Astrocyte of the spinal cord (primary cell): ENCODE measurements around the gene EDAR.

Experiments
- DNase-seq: peaks from one replicate; pipeline ENCODE4 v3.0.0; 2011; ENCODE audit warnings: low read depth, low spot score
- H3K4me3 ChIP-seq: 2 replicates; pipeline ENCODE4 v1.5.1; 2011; ENCODE audit warnings: low read depth, mild to moderate bottlenecking, low read length, moderate library complexity
- in situ Hi-C: cut with HindIII; loops from 2 replicates; pipeline ENCODE4 v1.10.0; 2017; ENCODE audit warnings: low sequenced_read_pairs
- TF ChIP-seq, protein P1 (sequence below): IDR thresholded peaks from 2 replicates; pipeline ENCODE4 v1.5.1; 2012; ENCODE audit warnings: low read depth, mild to moderate bottlenecking, low read length, inconsistent platforms

EDAR gene

DNA sequence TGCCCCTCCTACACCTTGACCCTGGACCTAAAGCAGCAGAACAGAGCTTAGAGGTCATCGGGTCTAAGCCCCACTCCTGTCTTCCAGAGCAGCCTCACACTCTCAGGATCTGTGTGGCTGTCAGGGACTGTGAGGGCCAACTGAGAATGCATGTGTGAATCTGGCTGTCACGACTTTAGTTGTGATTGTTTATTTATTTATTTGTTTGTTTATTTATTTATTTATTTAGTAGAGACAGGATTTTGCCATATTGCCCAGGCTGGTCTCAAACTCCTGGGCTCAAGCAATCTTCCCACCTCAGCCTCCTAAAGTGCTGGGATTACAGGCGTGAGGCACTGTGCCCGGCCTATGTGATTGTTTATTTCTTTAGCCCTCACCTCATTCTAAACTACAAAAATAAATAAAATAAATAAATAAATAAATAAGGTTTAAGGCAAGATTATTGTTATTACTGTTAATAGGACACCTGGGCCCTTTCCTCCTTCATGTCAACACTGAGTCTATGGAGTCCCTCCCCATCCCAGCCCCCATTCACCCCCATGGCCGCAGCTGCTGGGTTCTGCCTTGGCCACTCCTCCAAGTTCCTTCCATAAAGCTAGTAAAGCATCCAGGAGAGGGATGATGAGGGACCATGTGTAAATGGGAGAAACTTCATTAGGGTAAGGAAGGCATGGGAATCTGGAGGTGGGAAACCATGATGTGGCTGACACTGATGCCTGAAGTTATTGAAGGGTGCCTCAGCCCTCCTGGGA is 39.9 kb upstream of the EDAR start:
- no peak for DNase-seq
- no peak overlapping the region for H3K4me3 ChIP-seq
- TF ChIP-seq, protein P1, sequence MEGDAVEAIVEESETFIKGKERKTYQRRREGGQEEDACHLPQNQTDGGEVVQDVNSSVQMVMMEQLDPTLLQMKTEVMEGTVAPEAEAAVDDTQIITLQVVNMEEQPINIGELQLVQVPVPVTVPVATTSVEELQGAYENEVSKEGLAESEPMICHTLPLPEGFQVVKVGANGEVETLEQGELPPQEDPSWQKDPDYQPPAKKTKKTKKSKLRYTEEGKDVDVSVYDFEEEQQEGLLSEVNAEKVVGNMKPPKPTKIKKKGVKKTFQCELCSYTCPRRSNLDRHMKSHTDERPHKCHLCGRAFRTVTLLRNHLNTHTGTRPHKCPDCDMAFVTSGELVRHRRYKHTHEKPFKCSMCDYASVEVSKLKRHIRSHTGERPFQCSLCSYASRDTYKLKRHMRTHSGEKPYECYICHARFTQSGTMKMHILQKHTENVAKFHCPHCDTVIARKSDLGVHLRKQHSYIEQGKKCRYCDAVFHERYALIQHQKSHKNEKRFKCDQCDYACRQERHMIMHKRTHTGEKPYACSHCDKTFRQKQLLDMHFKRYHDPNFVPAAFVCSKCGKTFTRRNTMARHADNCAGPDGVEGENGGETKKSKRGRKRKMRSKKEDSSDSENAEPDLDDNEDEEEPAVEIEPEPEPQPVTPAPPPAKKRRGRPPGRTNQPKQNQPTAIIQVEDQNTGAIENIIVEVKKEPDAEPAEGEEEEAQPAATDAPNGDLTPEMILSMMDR, result no peak
- in situ Hi-C loops, result no loop called here

- TF ChIP-seq, protein P1, result no peak
- in situ Hi-C loops, result no loop called here
- no peak for DNase-seq
- no peak overlapping the region for H3K4me3 ChIP-seq
Observed at GRCh38 chr2:109028277-109028676, 39.3 kb upstream of the EDAR start.

- in situ Hi-C loops, result no loop called here
- TF ChIP-seq, protein P1, result no peak
- DNase-seq, result no peak
- H3K4me3 ChIP-seq, result no peak overlapping the region
Observed at GRCh38 chr2:109027702-109028101, 38.7 kb upstream of the EDAR start.

DNA sequence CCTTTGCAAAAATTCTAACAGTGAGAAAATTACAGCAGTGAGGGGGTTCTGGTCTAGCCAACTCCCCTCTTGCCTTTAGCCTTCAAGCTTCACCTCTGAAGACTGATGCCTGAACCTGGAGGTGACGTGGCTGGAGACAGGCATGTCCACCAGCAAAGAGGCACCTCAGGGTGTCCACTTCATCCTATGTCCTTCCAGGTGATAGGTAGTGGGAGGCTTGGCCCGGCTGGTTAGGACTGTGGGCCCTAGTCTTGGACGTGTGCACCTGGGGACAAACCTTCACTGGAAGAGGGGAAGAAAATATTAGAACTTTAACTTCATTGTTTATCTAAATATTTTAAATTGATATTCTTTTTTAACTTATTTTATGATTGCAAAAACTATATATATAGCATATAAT is 35.5 kb upstream of the EDAR start:
- DNase-seq, result no peak
- TF ChIP-seq, protein P1, result no peak
- in situ Hi-C loops, result no loop called here
- no peak overlapping the region for H3K4me3 ChIP-seq

DNA sequence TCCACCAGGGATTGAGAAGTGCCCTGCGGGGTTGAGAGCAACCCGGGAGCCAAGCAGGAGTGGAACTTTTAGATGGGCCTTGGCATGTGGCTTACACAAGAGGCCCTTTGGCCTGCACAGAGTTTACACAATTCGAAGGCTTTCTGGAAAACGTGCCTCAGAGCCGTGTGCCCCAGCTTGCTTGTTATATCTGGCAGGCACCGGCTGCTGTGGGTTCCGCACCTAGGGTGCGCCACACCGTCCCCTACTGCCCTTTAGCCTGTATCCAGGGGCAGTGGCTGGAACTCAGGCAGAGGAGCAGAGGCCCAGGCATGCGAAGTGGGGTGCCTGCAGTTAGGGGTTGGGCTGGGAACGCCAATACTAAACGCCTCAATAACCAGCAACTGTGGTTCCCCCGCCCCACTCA is 32.9 kb upstream of the EDAR start:
- DNase-seq, result no peak
- in situ Hi-C loops, result no loop called here
- H3K4me3 ChIP-seq, result no peak overlapping the region
- TF ChIP-seq, protein P1, result no peak

DNA sequence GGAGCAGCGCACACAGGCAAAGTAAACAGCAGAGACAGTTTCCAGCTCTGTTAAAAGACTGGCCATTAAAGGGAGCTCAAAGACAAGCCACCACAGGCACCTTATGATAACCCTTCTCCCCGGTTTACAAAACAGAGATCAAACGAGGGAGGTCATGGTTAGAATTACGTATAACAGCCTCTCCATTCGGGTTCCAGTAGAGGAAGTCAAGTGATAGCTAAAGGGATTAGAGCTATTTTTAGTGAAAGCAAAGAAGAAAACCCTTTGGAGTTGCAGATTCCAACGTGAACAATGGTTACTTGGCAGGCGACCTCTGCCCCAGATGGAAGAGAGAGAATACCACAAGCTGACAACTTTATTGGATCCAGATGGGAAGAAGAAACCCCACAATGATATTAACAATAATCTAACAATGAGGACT is 31.2 kb upstream of the EDAR start:
- DNase-seq, result peak; percentile 46
- no peak overlapping the region for H3K4me3 ChIP-seq
- TF ChIP-seq, protein P1, result no peak
- in situ Hi-C loops, result no loop called here
